GM12801 (cell line): ENCODE results near the gene EAF1.

Source experiments
- TF ChIP-seq, protein P1 (sequence below): IDR thresholded peaks from one replicate; pipeline ENCODE4 v1.5.1; 2011; ENCODE audit warnings: control low read depth; ENCODE audit not compliant: insufficient read length; ENCODE audit errors: extremely low read depth

Gene EAF1

DNA sequence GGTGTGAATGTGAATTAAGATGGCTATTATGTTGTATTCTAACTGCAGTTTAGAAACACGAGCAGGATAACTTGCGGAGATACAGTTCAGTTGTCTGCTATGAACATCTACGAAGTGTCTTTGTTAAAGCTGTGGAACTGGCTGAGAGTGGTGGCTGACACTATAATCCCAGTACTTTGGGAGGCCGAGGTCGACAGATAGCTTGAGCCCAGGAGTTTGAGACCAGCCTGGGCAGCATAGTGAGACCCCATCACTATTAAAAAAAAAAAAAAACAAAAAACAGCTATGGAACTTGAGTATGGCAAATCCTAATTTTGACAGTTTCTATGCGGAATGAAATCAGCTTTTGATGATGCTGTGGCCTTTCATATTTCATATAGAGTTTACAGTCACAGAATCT lies 1.7 kb downstream of the EAF1 start:
- TF ChIP-seq, protein P1, sequence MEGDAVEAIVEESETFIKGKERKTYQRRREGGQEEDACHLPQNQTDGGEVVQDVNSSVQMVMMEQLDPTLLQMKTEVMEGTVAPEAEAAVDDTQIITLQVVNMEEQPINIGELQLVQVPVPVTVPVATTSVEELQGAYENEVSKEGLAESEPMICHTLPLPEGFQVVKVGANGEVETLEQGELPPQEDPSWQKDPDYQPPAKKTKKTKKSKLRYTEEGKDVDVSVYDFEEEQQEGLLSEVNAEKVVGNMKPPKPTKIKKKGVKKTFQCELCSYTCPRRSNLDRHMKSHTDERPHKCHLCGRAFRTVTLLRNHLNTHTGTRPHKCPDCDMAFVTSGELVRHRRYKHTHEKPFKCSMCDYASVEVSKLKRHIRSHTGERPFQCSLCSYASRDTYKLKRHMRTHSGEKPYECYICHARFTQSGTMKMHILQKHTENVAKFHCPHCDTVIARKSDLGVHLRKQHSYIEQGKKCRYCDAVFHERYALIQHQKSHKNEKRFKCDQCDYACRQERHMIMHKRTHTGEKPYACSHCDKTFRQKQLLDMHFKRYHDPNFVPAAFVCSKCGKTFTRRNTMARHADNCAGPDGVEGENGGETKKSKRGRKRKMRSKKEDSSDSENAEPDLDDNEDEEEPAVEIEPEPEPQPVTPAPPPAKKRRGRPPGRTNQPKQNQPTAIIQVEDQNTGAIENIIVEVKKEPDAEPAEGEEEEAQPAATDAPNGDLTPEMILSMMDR: no peak

DNA sequence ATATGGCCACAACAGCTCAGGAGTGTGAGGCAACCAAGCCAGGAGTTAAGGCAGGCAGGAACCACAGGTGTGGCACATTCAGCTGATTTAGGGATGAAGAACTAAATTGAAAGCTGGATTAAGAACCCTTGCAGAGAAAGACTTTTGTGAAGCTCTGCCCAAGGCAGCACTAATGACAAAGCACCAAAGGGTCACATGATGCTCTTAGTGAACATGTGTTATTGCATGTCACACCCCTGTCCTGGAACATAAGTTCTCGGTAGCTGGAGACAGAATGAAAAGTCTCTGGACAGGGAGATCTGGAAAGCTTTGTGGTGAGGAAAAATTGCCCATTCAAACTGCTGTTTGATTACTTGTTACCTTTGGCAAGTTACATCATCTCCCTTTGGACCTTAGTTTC lies 3.2 kb downstream of the EAF1 start:
- TF ChIP-seq, protein P1: no peak

DNA sequence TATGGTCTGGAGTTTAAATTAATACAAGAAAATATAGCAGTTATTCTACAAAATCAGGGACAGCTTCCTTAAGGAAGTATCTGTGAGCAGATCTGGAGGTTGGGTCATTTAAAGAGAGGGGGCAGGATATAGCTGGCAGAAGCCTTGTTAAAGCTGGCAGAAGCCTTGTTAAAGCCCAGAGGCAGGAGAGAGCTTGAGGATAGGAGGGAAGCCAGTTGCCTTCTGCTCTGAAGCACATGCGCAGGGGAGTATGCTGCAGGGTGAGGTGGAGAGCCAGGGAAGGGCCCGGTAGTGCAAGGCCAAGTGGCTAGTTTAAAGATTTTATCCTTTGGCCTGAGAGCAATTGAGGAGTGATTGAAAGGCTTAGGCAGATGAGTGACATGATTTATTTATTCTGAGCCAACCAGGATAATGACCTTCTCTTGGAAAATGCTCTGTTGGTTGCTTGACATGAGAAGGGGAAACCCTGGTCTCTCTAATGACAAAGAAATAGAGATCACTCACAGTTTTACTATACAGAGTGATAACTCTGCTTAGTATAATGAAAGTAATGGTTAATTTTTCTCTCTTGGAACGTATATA lies 3.9 kb downstream of the EAF1 start:
- TF ChIP-seq, protein P1: no peak

DNA sequence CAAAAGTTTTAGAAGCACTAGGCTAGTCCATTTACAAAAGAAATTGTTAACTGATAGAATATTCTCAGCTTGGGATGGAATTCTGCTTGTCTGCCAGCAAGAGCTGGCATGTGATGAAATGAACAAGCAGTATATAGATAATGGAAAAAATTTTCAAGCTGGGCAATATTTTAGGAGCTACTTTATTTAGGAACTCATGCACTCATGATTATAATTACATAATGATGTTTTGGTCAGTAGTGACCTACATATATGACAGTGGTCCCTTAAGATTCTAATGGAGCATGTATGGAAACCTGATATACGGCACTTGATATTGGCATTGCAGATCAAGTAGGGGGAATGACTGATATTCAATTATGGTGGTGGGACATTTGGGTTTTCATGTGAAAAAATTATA lies 6.1 kb downstream of the EAF1 start:
- TF ChIP-seq, protein P1: no peak

DNA sequence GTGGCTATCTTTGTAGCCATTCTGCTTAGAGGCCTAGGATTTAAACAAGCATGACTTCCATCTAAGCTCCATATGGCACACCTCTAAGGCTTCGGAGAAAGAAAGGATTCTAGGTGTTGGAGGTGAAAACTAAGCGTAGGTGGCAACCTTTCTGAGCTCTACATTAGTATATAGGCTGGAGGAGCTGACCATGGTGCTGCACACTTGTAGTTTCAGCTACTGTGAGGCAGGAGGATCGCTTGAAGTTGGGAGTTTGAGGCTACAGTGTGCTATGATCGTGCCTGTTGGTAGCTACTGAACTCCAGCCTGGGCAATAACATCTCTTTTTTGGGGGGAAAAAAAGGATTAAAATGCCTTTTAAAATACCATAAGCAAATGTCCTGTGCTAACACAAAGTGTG lies 7.4 kb downstream of the EAF1 start:
- TF ChIP-seq, protein P1: no peak

DNA sequence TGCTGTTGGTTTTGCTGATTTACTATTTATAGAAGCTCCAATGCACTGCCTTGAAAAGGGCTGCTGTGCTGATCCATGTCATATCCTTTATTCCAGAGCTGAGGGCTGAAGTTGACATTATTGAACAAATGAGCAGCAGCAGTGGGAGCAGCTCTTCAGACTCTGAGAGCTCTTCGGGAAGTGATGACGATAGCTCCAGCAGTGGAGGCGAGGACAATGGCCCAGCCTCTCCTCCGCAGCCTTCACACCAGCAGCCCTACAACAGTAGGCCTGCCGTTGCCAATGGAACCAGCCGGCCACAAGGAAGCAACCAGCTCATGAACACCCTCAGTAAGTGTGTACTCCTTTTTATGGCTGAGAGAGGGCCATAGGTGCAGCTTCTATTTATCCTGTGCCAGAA lies 8.8 kb downstream of the EAF1 start:
- TF ChIP-seq, protein P1: no peak

DNA sequence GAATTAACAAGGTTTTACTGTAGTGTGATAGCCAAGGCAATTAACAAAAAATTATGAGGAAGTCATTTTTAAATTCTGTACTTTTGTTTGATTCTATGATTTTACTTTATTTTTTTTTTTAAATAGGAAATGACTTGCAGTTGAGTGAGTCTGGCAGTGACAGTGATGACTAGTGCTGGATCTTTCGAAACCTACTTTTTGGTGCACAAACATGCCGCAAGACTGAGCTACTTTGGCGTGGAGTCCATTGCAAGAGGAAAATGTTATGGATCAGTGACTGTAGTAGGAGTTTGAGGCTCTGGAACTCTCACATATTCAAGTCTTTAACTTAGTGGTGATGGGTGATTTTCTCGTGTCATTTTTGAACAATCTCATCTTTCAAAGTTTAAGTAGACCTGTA lies 11.6 kb downstream of the EAF1 start:
- TF ChIP-seq, protein P1: no peak
